Vagina (tissue), 2 donors: ENCODE results near the gene RNF113B.

Experiments used
- POLR2A ChIP-seq, 2 donors: fragments of 450-650 bp; IDR thresholded peaks; one replicate each; pipeline ENCODE4 v1.6.1; 2017; ENCODE audit warnings: antibody characterized with exemption in 2 of 2, mild to moderate bottlenecking in 2 of 2, moderate library complexity in 2 of 2
- TF ChIP-seq, protein P1 (sequence below), 3 experiments: fragments of 450-650 bp in 2 of 3; fragments of 200-600 bp in 1 of 3; sonication (generic) in 1 of 3; IDR thresholded peaks; one replicate each; pipeline ENCODE4 v1.5.1; 2017 to 2019; ENCODE audit warnings: antibody characterized with exemption in 3 of 3, mild to moderate bottlenecking in 2 of 3, moderate library complexity in 2 of 3

DNA sequence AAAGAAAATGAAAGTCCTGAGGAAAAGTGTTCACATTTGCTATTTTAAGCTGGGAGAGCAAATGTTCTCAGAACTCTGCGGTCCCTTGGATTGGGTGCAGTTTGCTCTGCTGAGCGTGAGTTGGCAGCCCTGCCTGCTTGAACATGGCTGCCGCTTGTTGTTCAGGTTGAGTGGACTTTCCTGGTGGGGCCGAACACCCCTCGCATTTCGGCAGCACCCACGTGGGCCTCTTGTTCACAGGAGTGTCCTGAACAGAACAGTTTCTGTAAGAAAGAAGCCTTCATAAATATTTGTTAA lies 10.8 kb upstream of the RNF113B start:
- TF ChIP-seq, protein P1, sequence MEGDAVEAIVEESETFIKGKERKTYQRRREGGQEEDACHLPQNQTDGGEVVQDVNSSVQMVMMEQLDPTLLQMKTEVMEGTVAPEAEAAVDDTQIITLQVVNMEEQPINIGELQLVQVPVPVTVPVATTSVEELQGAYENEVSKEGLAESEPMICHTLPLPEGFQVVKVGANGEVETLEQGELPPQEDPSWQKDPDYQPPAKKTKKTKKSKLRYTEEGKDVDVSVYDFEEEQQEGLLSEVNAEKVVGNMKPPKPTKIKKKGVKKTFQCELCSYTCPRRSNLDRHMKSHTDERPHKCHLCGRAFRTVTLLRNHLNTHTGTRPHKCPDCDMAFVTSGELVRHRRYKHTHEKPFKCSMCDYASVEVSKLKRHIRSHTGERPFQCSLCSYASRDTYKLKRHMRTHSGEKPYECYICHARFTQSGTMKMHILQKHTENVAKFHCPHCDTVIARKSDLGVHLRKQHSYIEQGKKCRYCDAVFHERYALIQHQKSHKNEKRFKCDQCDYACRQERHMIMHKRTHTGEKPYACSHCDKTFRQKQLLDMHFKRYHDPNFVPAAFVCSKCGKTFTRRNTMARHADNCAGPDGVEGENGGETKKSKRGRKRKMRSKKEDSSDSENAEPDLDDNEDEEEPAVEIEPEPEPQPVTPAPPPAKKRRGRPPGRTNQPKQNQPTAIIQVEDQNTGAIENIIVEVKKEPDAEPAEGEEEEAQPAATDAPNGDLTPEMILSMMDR (IDR thresholded peaks at IDR 0.05), result no peak
- TF ChIP-seq POLR2A (IDR thresholded peaks at IDR 0.05), result no peak
